ENCODE data around the gene SEC16A.

The SEC16A gene

DNA sequence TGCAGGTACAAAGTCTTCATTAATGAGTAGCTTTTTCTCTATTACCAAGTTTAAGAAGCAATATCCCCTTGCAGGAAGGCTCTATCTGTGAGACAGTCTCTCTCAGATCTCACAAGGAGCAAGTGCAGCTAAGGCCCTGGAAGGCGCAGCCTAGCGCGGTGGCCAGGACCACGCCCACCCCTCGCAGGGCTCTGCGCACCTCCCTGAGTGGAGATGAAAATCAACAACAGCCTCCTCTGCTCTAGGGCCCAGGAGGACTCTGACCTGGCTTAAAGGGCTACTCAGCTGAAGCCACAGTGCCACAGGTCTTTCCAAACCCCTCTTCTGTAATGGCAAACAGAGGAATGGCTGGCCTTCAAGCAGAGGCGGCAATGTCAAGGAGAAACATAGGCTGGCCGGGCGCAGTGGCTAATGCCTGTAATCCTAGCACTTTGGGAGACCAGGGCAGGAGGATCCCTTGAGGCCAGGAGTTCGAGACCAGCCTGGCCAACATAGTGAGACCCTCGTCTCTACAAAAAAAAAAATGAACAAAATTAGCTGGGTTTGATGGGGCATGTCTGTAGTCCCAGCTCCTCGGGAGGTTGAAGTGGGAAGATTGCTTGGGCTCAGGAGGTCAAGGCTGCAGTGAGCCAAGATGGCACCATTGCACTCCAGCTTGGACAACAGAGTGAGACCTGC, 11.9 kb downstream of the SEC16A start:
- no peaks in the 10 kb centered on the region for H3K9me2 ChIP-seq (replicated peaks; ENCODE audit: insufficient read depth, low read length)
- H3F3A ChIP-seq (ENCODE audit: insufficient read depth, low read length): no peaks in the 10 kb centered on the region
- H3K27ac ChIP-seq (ENCODE audit: low read length): no peak overlapping the region
- TF ChIP-seq, protein P1, sequence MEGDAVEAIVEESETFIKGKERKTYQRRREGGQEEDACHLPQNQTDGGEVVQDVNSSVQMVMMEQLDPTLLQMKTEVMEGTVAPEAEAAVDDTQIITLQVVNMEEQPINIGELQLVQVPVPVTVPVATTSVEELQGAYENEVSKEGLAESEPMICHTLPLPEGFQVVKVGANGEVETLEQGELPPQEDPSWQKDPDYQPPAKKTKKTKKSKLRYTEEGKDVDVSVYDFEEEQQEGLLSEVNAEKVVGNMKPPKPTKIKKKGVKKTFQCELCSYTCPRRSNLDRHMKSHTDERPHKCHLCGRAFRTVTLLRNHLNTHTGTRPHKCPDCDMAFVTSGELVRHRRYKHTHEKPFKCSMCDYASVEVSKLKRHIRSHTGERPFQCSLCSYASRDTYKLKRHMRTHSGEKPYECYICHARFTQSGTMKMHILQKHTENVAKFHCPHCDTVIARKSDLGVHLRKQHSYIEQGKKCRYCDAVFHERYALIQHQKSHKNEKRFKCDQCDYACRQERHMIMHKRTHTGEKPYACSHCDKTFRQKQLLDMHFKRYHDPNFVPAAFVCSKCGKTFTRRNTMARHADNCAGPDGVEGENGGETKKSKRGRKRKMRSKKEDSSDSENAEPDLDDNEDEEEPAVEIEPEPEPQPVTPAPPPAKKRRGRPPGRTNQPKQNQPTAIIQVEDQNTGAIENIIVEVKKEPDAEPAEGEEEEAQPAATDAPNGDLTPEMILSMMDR (IDR thresholded peaks at IDR 0.05; ENCODE audit: low read length): no peak
- TF ChIP-seq EZH2 (optimal IDR thresholded peaks at IDR 0.05; ENCODE audit: low read depth, low read length) (no peak), EZH2phosphoT487 (IDR thresholded peaks at IDR 0.05; ENCODE audit: low read length) (no peak)
- H4K20me1 ChIP-seq (ENCODE audit: insufficient read depth, low read length): peaks cover 2% of the 10 kb centered on the region; the same call in 1 of the 2 replicates
- peaks cover 69% of the 10 kb centered on the region for H3K79me2 ChIP-seq (ENCODE audit: low read length)
- H3K9ac ChIP-seq (ENCODE audit: low read length): no peak overlapping the region
- H3K4me1 ChIP-seq (ENCODE audit: low read length): no peaks in the 10 kb centered on the region
- H3K27me3 ChIP-seq (replicated peaks; ENCODE audit: insufficient read depth, low read length): no peaks in the 10 kb centered on the region
- no peak overlapping the region for H3K4me2 ChIP-seq (ENCODE audit: low read depth, low read length)
- DNase-seq: no peak
- H3K4me3 ChIP-seq (ENCODE audit: low read length): no peak overlapping the region
- H2AFZ ChIP-seq (ENCODE audit: low read length): no peak overlapping the region
- no peaks in the 10 kb centered on the region; the same call in none of the 2 replicates for H3K36me3 ChIP-seq (replicated peaks; ENCODE audit: insufficient read depth, low read length)
- H3K9me3 ChIP-seq (replicated peaks; ENCODE audit: insufficient read depth, low read length): no peaks in the 10 kb centered on the region

DNA sequence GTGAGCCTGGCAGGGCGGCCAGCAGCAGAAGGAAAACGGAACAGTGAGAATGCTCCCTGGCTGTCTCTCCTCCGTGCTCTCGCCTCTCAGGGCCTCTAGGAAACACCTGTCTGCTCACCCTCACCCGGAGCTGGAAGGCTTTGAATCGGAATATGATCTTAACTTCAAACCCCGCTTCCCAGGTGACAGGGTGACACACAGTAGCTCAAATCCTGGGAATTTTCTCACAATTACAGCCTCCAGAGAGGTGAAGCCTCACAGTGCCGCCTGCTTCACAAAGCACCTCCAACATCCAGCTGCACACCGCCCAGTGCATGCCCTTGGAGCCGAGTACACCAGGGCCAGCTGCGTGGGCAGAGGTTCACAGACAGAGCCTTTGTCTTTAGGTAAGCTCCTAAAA, 12.5 kb downstream of the SEC16A start:
- Histone ChIP-seq H3K27me3 (replicated peaks; ENCODE audit: insufficient read depth, low read length) (no peaks in the 10 kb centered on the region), H3K9me3 (replicated peaks; ENCODE audit: insufficient read depth, low read length) (no peaks in the 10 kb centered on the region), H3K36me3 (replicated peaks; ENCODE audit: insufficient read depth, low read length) (no peaks in the 10 kb centered on the region; the same call in none of the 2 replicates), H3K4me1 (ENCODE audit: low read length) (no peaks in the 10 kb centered on the region), H3K27ac (ENCODE audit: low read length) (no peak overlapping the region), H2AFZ (ENCODE audit: low read length) (no peak overlapping the region), H3K79me2 (ENCODE audit: low read length) (peaks cover 63% of the 10 kb centered on the region), H3K4me3 (ENCODE audit: low read length) (no peak overlapping the region), H3K9ac (ENCODE audit: low read length) (no peak overlapping the region), H3K9me2 (replicated peaks; ENCODE audit: insufficient read depth, low read length) (no peaks in the 10 kb centered on the region), H4K20me1 (ENCODE audit: insufficient read depth, low read length) (peaks cover 2% of the 10 kb centered on the region; the same call in 1 of the 2 replicates), H3F3A (ENCODE audit: insufficient read depth, low read length) (no peaks in the 10 kb centered on the region), H3K4me2 (ENCODE audit: low read depth, low read length) (no peak overlapping the region)
- no peak for TF ChIP-seq EZH2 (optimal IDR thresholded peaks at IDR 0.05; ENCODE audit: low read depth, low read length)
- TF ChIP-seq, protein P1 (IDR thresholded peaks at IDR 0.05; ENCODE audit: low read length): no peak
- no peak for TF ChIP-seq EZH2phosphoT487 (IDR thresholded peaks at IDR 0.05; ENCODE audit: low read length)
- no peak for DNase-seq

DNA sequence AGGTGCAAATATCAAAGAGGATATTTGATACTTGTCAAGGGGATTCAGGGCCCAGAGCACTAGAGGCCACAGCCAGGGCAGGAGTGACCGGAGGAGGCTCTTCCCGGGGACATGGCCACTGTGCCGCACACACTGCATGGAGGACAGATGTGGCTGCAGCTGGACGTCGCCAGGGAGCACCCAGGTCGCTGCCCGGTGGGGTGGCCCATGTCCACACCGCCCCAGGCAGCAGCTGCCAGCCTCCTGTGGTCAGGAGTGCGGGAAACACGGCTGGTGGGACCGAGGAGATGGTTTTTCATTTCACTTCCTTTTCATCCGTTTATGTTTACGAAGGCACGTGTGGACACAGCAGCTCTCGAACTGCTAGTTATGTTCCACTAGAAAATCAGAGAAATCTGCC, 15.1 kb downstream of the SEC16A start:
- no peak for DNase-seq
- no peaks in the 10 kb centered on the region for H3K9me2 ChIP-seq (replicated peaks; ENCODE audit: insufficient read depth, low read length)
- H3K9me3 ChIP-seq (replicated peaks; ENCODE audit: insufficient read depth, low read length): no peaks in the 10 kb centered on the region
- H4K20me1 ChIP-seq (ENCODE audit: insufficient read depth, low read length): peaks cover 2% of the 10 kb centered on the region; the same call in 1 of the 2 replicates
- H3K36me3 ChIP-seq (replicated peaks; ENCODE audit: insufficient read depth, low read length): no peaks in the 10 kb centered on the region; the same call in none of the 2 replicates
- H3K9ac ChIP-seq (ENCODE audit: low read length): no peak overlapping the region
- no peak overlapping the region for H3K27ac ChIP-seq (ENCODE audit: low read length)
- no peaks in the 10 kb centered on the region for H3F3A ChIP-seq (ENCODE audit: insufficient read depth, low read length)
- no peak overlapping the region for H3K4me3 ChIP-seq (ENCODE audit: low read length)
- no peak overlapping the region for H2AFZ ChIP-seq (ENCODE audit: low read length)
- no peaks in the 10 kb centered on the region for H3K4me1 ChIP-seq (ENCODE audit: low read length)
- no peak for TF ChIP-seq EZH2 (optimal IDR thresholded peaks at IDR 0.05; ENCODE audit: low read depth, low read length)
- TF ChIP-seq, protein P1 (IDR thresholded peaks at IDR 0.05; ENCODE audit: low read length): no peak
- no peak for TF ChIP-seq EZH2phosphoT487 (IDR thresholded peaks at IDR 0.05; ENCODE audit: low read length)
- peaks cover 40% of the 10 kb centered on the region for H3K79me2 ChIP-seq (ENCODE audit: low read length)
- H3K27me3 ChIP-seq (replicated peaks; ENCODE audit: insufficient read depth, low read length): no peaks in the 10 kb centered on the region
- H3K4me2 ChIP-seq (ENCODE audit: low read depth, low read length): no peak overlapping the region
